Osteocyte (in vitro differentiated cells): ENCODE data around the gene PTPRM. TPM values are rescaled to one million over a fixed set of nuclear protein-coding genes. Genes with fewer than 3 reads are reported as not detected.

ENCODE experiments used
- DNase-seq: peaks from one replicate; pipeline ENCODE4 v3.0.0; 2021; ENCODE audit warnings: mixed read lengths; ENCODE audit not compliant: unreplicated experiment; ENCODE audit errors: extremely low spot score
- H3K27ac Mint-ChIP-seq: one replicate; pipeline ENCODE4 v1.8.0; 2021; ENCODE audit warnings: mild to moderate bottlenecking, mixed read lengths; ENCODE audit not compliant: unreplicated experiment
- H3K27me3 Mint-ChIP-seq: one replicate; pipeline ENCODE4 v1.8.0; 2021; ENCODE audit warnings: mixed read lengths; ENCODE audit not compliant: unreplicated experiment
- H3K36me3 Mint-ChIP-seq: one replicate; pipeline ENCODE4 v1.8.0; 2021; ENCODE audit warnings: mixed read lengths; ENCODE audit not compliant: unreplicated experiment
- H3K4me1 Mint-ChIP-seq: one replicate; pipeline ENCODE4 v1.8.0; 2021; ENCODE audit warnings: mixed read lengths; ENCODE audit not compliant: unreplicated experiment
- H3K4me3 Mint-ChIP-seq: one replicate; pipeline ENCODE4 v1.8.0; 2021; ENCODE audit warnings: mild to moderate bottlenecking, moderate library complexity, mixed read lengths; ENCODE audit not compliant: unreplicated experiment
- H3K9me3 Mint-ChIP-seq: one replicate; pipeline ENCODE4 v1.8.0; 2021; ENCODE audit warnings: mixed read lengths; ENCODE audit not compliant: unreplicated experiment
- CTCF ChIP-seq: fragments of 200-600 bp; sonication (generic); IDR thresholded peaks from 2 replicates; pipeline ENCODE4 v1.5.0; 2021; ENCODE audit warnings: antibody characterized with exemption, mild to moderate bottlenecking, moderate library complexity
- total RNA-seq: library from RNA; stranded (reverse); gene quantifications from 2 replicates; pipeline ENCODE4 v1.2.1, GENCODE V29; 2021

Gene PTPRM
- total RNA-seq, 1 donor from 2014 or later = 105 TPM

DNA sequence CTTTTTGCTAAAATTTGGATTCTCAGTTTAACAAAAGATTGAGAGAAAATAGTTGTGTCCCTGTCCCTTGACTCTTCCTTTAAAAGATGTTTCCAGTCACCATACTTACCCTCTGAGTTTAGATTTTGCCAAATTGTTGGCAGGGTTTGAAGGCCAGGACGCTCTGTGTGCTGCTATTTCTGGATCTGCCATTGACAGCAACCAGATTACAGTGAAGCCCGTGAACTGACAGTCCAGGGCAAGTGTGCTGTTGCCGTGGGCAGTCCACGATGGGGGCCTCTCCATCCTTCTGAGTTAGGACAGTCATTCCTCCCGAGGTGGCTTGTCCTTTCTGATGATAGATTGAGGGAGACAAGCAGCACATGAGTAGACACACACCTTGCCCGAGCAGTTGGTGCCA lies 89.9 kb downstream of the PTPRM start:
- no peak for TF ChIP-seq CTCF
- H3K27ac Mint-ChIP-seq = no peak overlapping the region
- H3K4me3 Mint-ChIP-seq = no peak overlapping the region

DNA sequence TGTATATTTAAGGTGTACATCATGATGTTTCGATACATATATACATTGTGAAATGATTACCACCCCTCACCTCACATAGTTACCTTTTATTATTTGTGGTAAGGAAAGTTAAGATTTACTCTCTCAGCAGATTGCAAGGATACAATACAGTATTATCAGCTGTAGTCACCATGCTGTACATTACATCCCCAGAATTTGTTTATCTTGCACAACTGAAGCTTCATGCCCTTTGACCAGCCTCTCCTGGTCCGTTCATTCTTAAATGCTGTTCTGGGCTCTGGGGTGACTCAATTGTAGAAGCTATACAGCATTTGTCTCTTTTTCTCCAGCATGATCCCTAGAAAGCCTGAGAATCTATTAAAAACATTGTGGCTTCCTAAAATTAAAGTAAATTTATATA lies 90.8 kb downstream of the PTPRM start:
- no peaks in the 10 kb centered on the region for H3K36me3 Mint-ChIP-seq
- no peaks in the 10 kb centered on the region for H3K27me3 Mint-ChIP-seq
- H3K4me3 Mint-ChIP-seq = no peak overlapping the region
- H3K4me1 Mint-ChIP-seq = peaks cover 3% of the 10 kb centered on the region
- no peak for DNase-seq
- TF ChIP-seq CTCF = no peak
- H3K27ac Mint-ChIP-seq = no peak overlapping the region
- H3K9me3 Mint-ChIP-seq = peaks cover 9% of the 10 kb centered on the region

More for the DNA sequence above, 89.9 kb downstream of the PTPRM start:
- Mint-ChIP-seq H3K27me3 (no peaks in the 10 kb centered on the region), H3K36me3 (no peaks in the 10 kb centered on the region), H3K9me3 (peaks cover 9% of the 10 kb centered on the region), H3K4me1 (peaks cover 3% of the 10 kb centered on the region)
- DNase-seq = no peak

- no peak overlapping the region for H3K4me3 Mint-ChIP-seq
- H3K27me3 Mint-ChIP-seq = no peaks in the 10 kb centered on the region
- no peak for TF ChIP-seq CTCF
- H3K4me1 Mint-ChIP-seq = peaks cover 8% of the 10 kb centered on the region
- no peak for DNase-seq
- no peaks in the 10 kb centered on the region for H3K36me3 Mint-ChIP-seq
- H3K9me3 Mint-ChIP-seq = peaks cover 9% of the 10 kb centered on the region
- no peak overlapping the region for H3K27ac Mint-ChIP-seq
These were observed 91.6 kb downstream of the PTPRM start for GRCh38 chr18:7658701-7659100.

- H3K27ac Mint-ChIP-seq = no peak overlapping the region
- no peak for TF ChIP-seq CTCF
- no peaks in the 10 kb centered on the region for H3K27me3 Mint-ChIP-seq
- no peak overlapping the region for H3K4me3 Mint-ChIP-seq
- no peak for DNase-seq
- H3K36me3 Mint-ChIP-seq = no peaks in the 10 kb centered on the region
- H3K4me1 Mint-ChIP-seq = peaks cover 10% of the 10 kb centered on the region
- H3K9me3 Mint-ChIP-seq = no peaks in the 10 kb centered on the region
These were observed 94.1 kb downstream of the PTPRM start for GRCh38 chr18:7661207-7661606.

- Mint-ChIP-seq H3K27ac (no peak overlapping the region), H3K9me3 (no peaks in the 10 kb centered on the region), H3K36me3 (no peaks in the 10 kb centered on the region), H3K27me3 (no peaks in the 10 kb centered on the region), H3K4me1 (peaks cover 10% of the 10 kb centered on the region), H3K4me3 (no peak overlapping the region)
- TF ChIP-seq CTCF = no peak
- no peak for DNase-seq
These were observed 95.8 kb downstream of the PTPRM start for GRCh38 chr18:7662866-7663265.
